Neural progenitor cell (in vitro differentiated cells): ENCODE results near the gene ACCS. TPM values are rescaled to one million over a fixed set of nuclear protein-coding genes. Genes with fewer than 3 reads are reported as not detected.
A peak's percentile ranks its signal among the peaks of the same experiment; 100 is the strongest.

Source experiments
- DNase-seq: peaks from one replicate; pipeline ENCODE4 v3.0.0-alpha.2; 2016; ENCODE audit warnings: low spot score
- H2AFZ ChIP-seq: fragments of 200-600 bp; sonication (generic); replicated peaks from 2 replicates; pipeline ENCODE4 v1.6.1; 2016; ENCODE audit warnings: antibody characterized with exemption
- H3F3A ChIP-seq: fragments of 200-600 bp; sonication (generic); 2 replicates; pipeline ENCODE4 v1.6.1; 2016; ENCODE audit warnings: antibody characterized with exemption, low read depth
- H3K27ac ChIP-seq: fragments of 200-600 bp; sonication (generic); 2 replicates; pipeline ENCODE4 v1.5.1; 2016; ENCODE audit warnings: mild to moderate bottlenecking
- H3K27me3 ChIP-seq: fragments of 200-600 bp; sonication (generic); 2 replicates; pipeline ENCODE4 v1.6.1; 2016; ENCODE audit warnings: mild to moderate bottlenecking, moderate library complexity
- H3K36me3 ChIP-seq: fragments of 200-600 bp; sonication (generic); 2 replicates; pipeline ENCODE4 v1.5.1; 2016
- H3K4me1 ChIP-seq: fragments of 200-600 bp; sonication (generic); 2 replicates; pipeline ENCODE4 v1.6.1; 2016; ENCODE audit warnings: mixed run types
- H3K4me2 ChIP-seq: fragments of 200-600 bp; sonication (generic); 2 replicates; pipeline ENCODE4 v1.6.1; 2016
- H3K4me3 ChIP-seq: fragments of 200-600 bp; sonication (generic); 2 replicates; pipeline ENCODE4 v1.5.1; 2016
- H3K79me2 ChIP-seq: fragments of 200-600 bp; sonication (generic); 2 replicates; pipeline ENCODE4 v1.6.1; 2016; ENCODE audit warnings: low read depth
- H3K9ac ChIP-seq: fragments of 200-600 bp; sonication (generic); 2 replicates; pipeline ENCODE4 v1.6.1; 2016
- H3K9me3 ChIP-seq: fragments of 200-600 bp; sonication (generic); 2 replicates; pipeline ENCODE4 v1.5.1; 2016; ENCODE audit warnings: low read depth
- H4K20me1 ChIP-seq: fragments of 200-600 bp; sonication (generic); 2 replicates; pipeline ENCODE4 v1.6.1; 2016; ENCODE audit warnings: low read depth
- H3K27ac Mint-ChIP-seq: 3 replicates; pipeline ENCODE4 v1.8.0; 2021; ENCODE audit warnings: mixed read lengths
- H3K27me3 Mint-ChIP-seq: 2 replicates; pipeline ENCODE4 v1.8.0; 2022; ENCODE audit warnings: low read depth, mild to moderate bottlenecking, inconsistent platforms, moderate library complexity, mixed read lengths; ENCODE audit not compliant: insufficient read depth
- H3K36me3 Mint-ChIP-seq: 3 replicates; pipeline ENCODE4 v1.8.0; 2021; ENCODE audit warnings: mixed read lengths
- H3K4me1 Mint-ChIP-seq: 3 replicates; pipeline ENCODE4 v1.8.0; 2021; ENCODE audit warnings: mixed read lengths
- H3K4me3 Mint-ChIP-seq: 3 replicates; pipeline ENCODE4 v1.8.0; 2021; ENCODE audit warnings: mild to moderate bottlenecking, moderate library complexity, mixed read lengths
- H3K9me3 Mint-ChIP-seq: 3 replicates; pipeline ENCODE4 v1.8.0; 2020; ENCODE audit warnings: mixed read lengths
- EZH2 ChIP-seq: fragments of 200-600 bp; sonication (generic); IDR thresholded peaks from 2 replicates; pipeline ENCODE4 v1.6.1; 2017; ENCODE audit warnings: antibody characterized with exemption, mild to moderate bottlenecking, moderate library complexity
- EZH2phosphoT487 ChIP-seq: fragments of 200-600 bp; sonication (generic); IDR thresholded peaks from 2 replicates; pipeline ENCODE4 v1.6.1; 2017; ENCODE audit warnings: antibody characterized with exemption
- total RNA-seq: library from RNA; depleted of rRNA; stranded (reverse); fragments of >200 nt; gene quantifications from 2 replicates; pipeline ENCODE4 v1.2.3, GENCODE V29; 2015; ENCODE audit warnings: low replicate concordance
- TF ChIP-seq, protein P1 (sequence below): fragments of 200-600 bp; sonication (generic); IDR thresholded peaks from 2 replicates; pipeline ENCODE4 v1.5.1; 2017; ENCODE audit warnings: antibody characterized with exemption, mild to moderate bottlenecking

Gene ACCS
- total RNA-seq, 1 donor from 2014 or later = 7.0 TPM

DNA sequence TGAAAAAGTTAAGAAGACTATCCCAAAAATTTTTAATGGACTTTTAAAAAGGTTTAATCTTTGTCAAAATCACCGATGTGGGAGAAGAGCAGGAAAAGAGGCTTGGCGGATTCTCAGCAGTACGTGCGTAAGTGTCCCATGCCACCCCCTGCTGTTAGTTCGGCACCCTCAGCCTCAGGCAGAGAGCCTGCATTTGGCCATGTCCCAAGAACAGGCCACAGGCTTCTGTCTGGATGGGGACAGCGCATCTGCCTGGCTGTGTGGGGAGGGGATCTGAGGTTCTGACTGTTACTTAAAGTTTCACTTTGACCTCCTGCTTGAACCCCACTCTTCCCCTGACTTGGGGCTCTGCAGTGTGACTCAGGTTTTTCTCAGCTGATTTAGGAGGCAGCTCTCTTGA, 64.7 kb downstream of the ACCS start:
- H3K27ac Mint-ChIP-seq = no peak overlapping the region
- H3K4me1 Mint-ChIP-seq = peaks cover 19% of the 10 kb centered on the region
- Histone ChIP-seq H3F3A (no peaks in the 10 kb centered on the region), H3K9ac (no peak overlapping the region), H3K36me3 (no peaks in the 10 kb centered on the region), H3K4me2 (no peak overlapping the region), H3K79me2 (no peaks in the 10 kb centered on the region), H3K27me3 (no peaks in the 10 kb centered on the region), H4K20me1 (no peaks in the 10 kb centered on the region), H3K4me3 (no peak overlapping the region), H3K27ac (no peak overlapping the region), H3K9me3 (no peaks in the 10 kb centered on the region), H3K4me1 (no peaks in the 10 kb centered on the region), H2AFZ (no peak overlapping the region)
- H3K4me3 Mint-ChIP-seq = no peak overlapping the region
- TF ChIP-seq, protein P1, sequence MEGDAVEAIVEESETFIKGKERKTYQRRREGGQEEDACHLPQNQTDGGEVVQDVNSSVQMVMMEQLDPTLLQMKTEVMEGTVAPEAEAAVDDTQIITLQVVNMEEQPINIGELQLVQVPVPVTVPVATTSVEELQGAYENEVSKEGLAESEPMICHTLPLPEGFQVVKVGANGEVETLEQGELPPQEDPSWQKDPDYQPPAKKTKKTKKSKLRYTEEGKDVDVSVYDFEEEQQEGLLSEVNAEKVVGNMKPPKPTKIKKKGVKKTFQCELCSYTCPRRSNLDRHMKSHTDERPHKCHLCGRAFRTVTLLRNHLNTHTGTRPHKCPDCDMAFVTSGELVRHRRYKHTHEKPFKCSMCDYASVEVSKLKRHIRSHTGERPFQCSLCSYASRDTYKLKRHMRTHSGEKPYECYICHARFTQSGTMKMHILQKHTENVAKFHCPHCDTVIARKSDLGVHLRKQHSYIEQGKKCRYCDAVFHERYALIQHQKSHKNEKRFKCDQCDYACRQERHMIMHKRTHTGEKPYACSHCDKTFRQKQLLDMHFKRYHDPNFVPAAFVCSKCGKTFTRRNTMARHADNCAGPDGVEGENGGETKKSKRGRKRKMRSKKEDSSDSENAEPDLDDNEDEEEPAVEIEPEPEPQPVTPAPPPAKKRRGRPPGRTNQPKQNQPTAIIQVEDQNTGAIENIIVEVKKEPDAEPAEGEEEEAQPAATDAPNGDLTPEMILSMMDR = no peak
- no peak for TF ChIP-seq EZH2
- no peak for TF ChIP-seq EZH2phosphoT487
- DNase-seq = no peak
- H3K9me3 Mint-ChIP-seq = no peaks in the 10 kb centered on the region
- H3K36me3 Mint-ChIP-seq = peaks cover 31% of the 10 kb centered on the region
- peaks cover 2% of the 10 kb centered on the region for H3K27me3 Mint-ChIP-seq

DNA sequence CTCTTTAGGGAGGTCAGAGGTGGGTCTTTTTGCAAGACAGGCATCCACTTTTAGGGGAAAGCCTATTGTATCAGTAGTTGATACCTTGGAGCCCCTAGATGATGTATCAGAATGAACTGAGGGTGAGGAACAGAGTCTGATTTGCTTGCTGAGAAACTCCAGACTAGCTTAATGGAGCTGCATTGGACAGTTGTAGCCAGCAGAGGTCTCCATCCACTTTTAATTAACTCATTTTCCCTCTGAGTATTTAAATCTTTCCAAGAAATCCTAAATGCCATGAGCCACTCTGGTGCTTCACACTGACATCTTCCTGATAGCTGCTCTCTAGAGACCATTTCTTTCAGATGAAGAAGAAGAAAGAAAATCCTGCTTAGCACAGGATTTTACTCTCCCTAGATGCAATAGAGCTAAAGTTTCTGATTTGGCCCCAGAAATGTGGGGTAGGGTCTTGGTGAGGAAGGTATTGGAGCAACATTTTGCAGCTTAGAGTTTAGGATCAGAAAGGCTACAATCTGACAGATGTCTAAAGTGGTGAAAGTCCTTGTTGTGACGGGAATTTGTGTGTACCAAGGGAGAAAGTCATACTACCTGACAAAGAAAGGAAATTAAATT, 67.4 kb downstream of the ACCS start:
- Histone ChIP-seq H2AFZ (no peak overlapping the region), H3K27me3 (no peaks in the 10 kb centered on the region), H3K4me3 (no peak overlapping the region), H3F3A (no peaks in the 10 kb centered on the region), H3K9me3 (no peaks in the 10 kb centered on the region), H3K4me2 (no peak overlapping the region), H3K36me3 (no peaks in the 10 kb centered on the region), H3K9ac (no peak overlapping the region), H3K79me2 (no peaks in the 10 kb centered on the region), H3K4me1 (no peaks in the 10 kb centered on the region), H3K27ac (no peak overlapping the region), H4K20me1 (no peaks in the 10 kb centered on the region)
- no peaks in the 10 kb centered on the region for H3K9me3 Mint-ChIP-seq
- DNase-seq = peak; percentile 61
- peaks cover 2% of the 10 kb centered on the region for H3K27me3 Mint-ChIP-seq
- no peak overlapping the region for H3K4me3 Mint-ChIP-seq
- TF ChIP-seq EZH2phosphoT487 = no peak
- TF ChIP-seq, protein P1 = peak; percentile 75
- H3K36me3 Mint-ChIP-seq = peaks cover 19% of the 10 kb centered on the region
- H3K27ac Mint-ChIP-seq = no peak overlapping the region
- H3K4me1 Mint-ChIP-seq = peaks cover 43% of the 10 kb centered on the region

Other genes starting within 250 kb of the ACCS start
- gene ALKBH3, start 185.4 kb upstream of the ACCS start, total RNA-seq = 21.7 and 37.4 TPM in 2 replicates
- gene C11orf96, start 123.6 kb upstream of the ACCS start, total RNA-seq = 0.32 and 5.4 TPM in 2 replicates
- not detected in 2 replicates for gene ACCSL, start 18.3 kb upstream of the ACCS start, total RNA-seq
- gene EXT2, start 29.4 kb downstream of the ACCS start, total RNA-seq = 70.4 and 89.4 TPM in 2 replicates
- not detected in 2 replicates for gene ALX4, start 243.9 kb downstream of the ACCS start, total RNA-seq